Stimulated activated effector memory CD8-positive, alpha-beta T cell treated with anti-CD3 and anti-CD28 coated beads, Interleukin-12 subunit alpha, Interleukin-12 subunit beta, amount 100 ng/mL, for 72 hours (primary cell): Measurements from ENCODE around the gene PLEKHA5.

Experiments used
- ATAC-seq: fragments of 150-1000 bp; cut with Tn5 transposase; 2 replicates; pipeline ENCODE4 v1.10.0; 2021
- DNase-seq, 2 donors: peaks; one replicate each; pipeline ENCODE4 v3.0.0; 2021 to 2022; ENCODE audit warnings: low spot score in 2 of 2
- H3K27ac Mint-ChIP-seq: one replicate; pipeline ENCODE4 v1.8.0; 2022; ENCODE audit warnings: mild to moderate bottlenecking, mixed read lengths
- H3K36me3 Mint-ChIP-seq: one replicate; pipeline ENCODE4 v1.8.0; 2022; ENCODE audit warnings: mild to moderate bottlenecking, mixed read lengths
- H3K4me1 Mint-ChIP-seq: one replicate; pipeline ENCODE4 v1.8.0; 2022; ENCODE audit warnings: mixed read lengths
- H3K4me3 Mint-ChIP-seq: one replicate; pipeline ENCODE4 v1.8.0; 2022; ENCODE audit warnings: mild to moderate bottlenecking, mixed read lengths
- H3K9me3 Mint-ChIP-seq: one replicate; pipeline ENCODE4 v1.8.0; 2022; ENCODE audit warnings: mixed read lengths

Gene PLEKHA5

GRCh38 chr12:19238540-19238939 lies 109.0 kb downstream of the PLEKHA5 start:
- H3K27ac Mint-ChIP-seq = no peak overlapping the region
- no peaks in the 10 kb centered on the region for H3K9me3 Mint-ChIP-seq
- DNase-seq (no peak), ATAC-seq (no peak)
- H3K36me3 Mint-ChIP-seq = no peaks in the 10 kb centered on the region
- peaks cover 16% of the 10 kb centered on the region for H3K4me1 Mint-ChIP-seq
- H3K4me3 Mint-ChIP-seq = no peak overlapping the region

GRCh38 chr12:19239102-19239501 lies 109.6 kb downstream of the PLEKHA5 start:
- ATAC-seq = no peak
- no peak for DNase-seq
- Mint-ChIP-seq H3K9me3 (no peaks in the 10 kb centered on the region), H3K36me3 (no peaks in the 10 kb centered on the region), H3K27ac (no peak overlapping the region), H3K4me1 (peaks cover 16% of the 10 kb centered on the region), H3K4me3 (no peak overlapping the region)

GRCh38 chr12:19239616-19240234 lies 110.2 kb downstream of the PLEKHA5 start:
- Mint-ChIP-seq H3K4me3 (no peak overlapping the region), H3K9me3 (no peaks in the 10 kb centered on the region), H3K27ac (no peak overlapping the region), H3K4me1 (peaks cover 11% of the 10 kb centered on the region), H3K36me3 (no peaks in the 10 kb centered on the region)
- DNase-seq = no peak
- ATAC-seq = no peak

- ATAC-seq (no peak), DNase-seq (no peak)
- Mint-ChIP-seq H3K4me3 (no peak overlapping the region), H3K36me3 (no peaks in the 10 kb centered on the region), H3K27ac (no peak overlapping the region), H3K4me1 (peaks cover 11% of the 10 kb centered on the region), H3K9me3 (no peaks in the 10 kb centered on the region)
Measured at GRCh38 chr12:19242581-19242980, 113.0 kb downstream of the PLEKHA5 start.

- H3K27ac Mint-ChIP-seq = no peak overlapping the region
- H3K4me1 Mint-ChIP-seq = peaks cover 11% of the 10 kb centered on the region
- no peak for DNase-seq
- H3K36me3 Mint-ChIP-seq = no peaks in the 10 kb centered on the region
- H3K4me3 Mint-ChIP-seq = no peak overlapping the region
- ATAC-seq = no peak
- H3K9me3 Mint-ChIP-seq = no peaks in the 10 kb centered on the region
Measured at GRCh38 chr12:19243551-19243950, 114.0 kb downstream of the PLEKHA5 start.

- ATAC-seq = no peak
- no peaks in the 10 kb centered on the region for H3K36me3 Mint-ChIP-seq
- no peak overlapping the region for H3K4me3 Mint-ChIP-seq
- no peak for DNase-seq
- H3K4me1 Mint-ChIP-seq = peaks cover 11% of the 10 kb centered on the region
- H3K27ac Mint-ChIP-seq = no peak overlapping the region
- no peaks in the 10 kb centered on the region for H3K9me3 Mint-ChIP-seq
Measured at GRCh38 chr12:19244312-19244711, 114.8 kb downstream of the PLEKHA5 start.

GRCh38 chr12:19245106-19245505 lies 115.6 kb downstream of the PLEKHA5 start:
- Mint-ChIP-seq H3K4me1 (peaks cover 11% of the 10 kb centered on the region), H3K9me3 (no peaks in the 10 kb centered on the region), H3K27ac (no peak overlapping the region), H3K36me3 (no peaks in the 10 kb centered on the region), H3K4me3 (no peak overlapping the region)
- DNase-seq = no peak
- ATAC-seq = no peak

- Mint-ChIP-seq H3K4me3 (no peak overlapping the region), H3K36me3 (no peaks in the 10 kb centered on the region), H3K27ac (no peak overlapping the region), H3K9me3 (no peaks in the 10 kb centered on the region), H3K4me1 (peaks cover 11% of the 10 kb centered on the region)
- no peak for DNase-seq
- ATAC-seq = no peak
Measured at GRCh38 chr12:19245666-19246065, 116.1 kb downstream of the PLEKHA5 start.

GRCh38 chr12:19246933-19247332 lies 117.4 kb downstream of the PLEKHA5 start:
- H3K27ac Mint-ChIP-seq = no peak overlapping the region
- DNase-seq (no peak), ATAC-seq (no peak)
- H3K4me1 Mint-ChIP-seq = peaks cover 11% of the 10 kb centered on the region
- no peaks in the 10 kb centered on the region for H3K9me3 Mint-ChIP-seq
- no peaks in the 10 kb centered on the region for H3K36me3 Mint-ChIP-seq
- no peak overlapping the region for H3K4me3 Mint-ChIP-seq

- ATAC-seq (no peak), DNase-seq (no peak)
- H3K4me1 Mint-ChIP-seq = no peaks in the 10 kb centered on the region
- no peaks in the 10 kb centered on the region for H3K36me3 Mint-ChIP-seq
- H3K9me3 Mint-ChIP-seq = no peaks in the 10 kb centered on the region
- H3K27ac Mint-ChIP-seq = no peak overlapping the region
- H3K4me3 Mint-ChIP-seq = no peak overlapping the region
Measured at GRCh38 chr12:19248929-19249602, 119.5 kb downstream of the PLEKHA5 start.

GRCh38 chr12:19251481-19252132 lies 122.1 kb downstream of the PLEKHA5 start:
- no peaks in the 10 kb centered on the region for H3K9me3 Mint-ChIP-seq
- no peak overlapping the region for H3K4me3 Mint-ChIP-seq
- no peak for DNase-seq
- H3K4me1 Mint-ChIP-seq = no peaks in the 10 kb centered on the region
- H3K36me3 Mint-ChIP-seq = no peaks in the 10 kb centered on the region
- H3K27ac Mint-ChIP-seq = no peak overlapping the region
- no peak for ATAC-seq

- ATAC-seq (no peak), DNase-seq (no peak)
- H3K4me1 Mint-ChIP-seq = no peaks in the 10 kb centered on the region
- no peaks in the 10 kb centered on the region for H3K9me3 Mint-ChIP-seq
- peaks cover 4% of the 10 kb centered on the region for H3K36me3 Mint-ChIP-seq
- H3K4me3 Mint-ChIP-seq = no peak overlapping the region
- no peak overlapping the region for H3K27ac Mint-ChIP-seq
Measured at GRCh38 chr12:19260135-19260534, 130.6 kb downstream of the PLEKHA5 start.

GRCh38 chr12:19261773-19262172 lies 132.2 kb downstream of the PLEKHA5 start:
- ATAC-seq (no peak), DNase-seq (no peak)
- Mint-ChIP-seq H3K4me1 (no peaks in the 10 kb centered on the region), H3K4me3 (no peak overlapping the region), H3K9me3 (no peaks in the 10 kb centered on the region), H3K36me3 (peaks cover 4% of the 10 kb centered on the region), H3K27ac (no peak overlapping the region)

GRCh38 chr12:19263672-19264071 lies 134.1 kb downstream of the PLEKHA5 start:
- no peak for ATAC-seq
- Mint-ChIP-seq H3K27ac (no peak overlapping the region), H3K36me3 (peaks cover 4% of the 10 kb centered on the region), H3K4me1 (no peaks in the 10 kb centered on the region), H3K4me3 (no peak overlapping the region), H3K9me3 (no peaks in the 10 kb centered on the region)
- DNase-seq = no peak

GRCh38 chr12:19273482-19274330 lies 144.2 kb downstream of the PLEKHA5 start:
- H3K27ac Mint-ChIP-seq = peak overlapping the region; percentile 43
- no peaks in the 10 kb centered on the region for H3K36me3 Mint-ChIP-seq
- DNase-seq (peak in 1 of 2 donors; percentile 52), ATAC-seq (peak; percentile 100)
- H3K4me3 Mint-ChIP-seq = no peak overlapping the region
- H3K9me3 Mint-ChIP-seq = no peaks in the 10 kb centered on the region
- peaks cover 16% of the 10 kb centered on the region for H3K4me1 Mint-ChIP-seq
